Epithelial cell of esophagus (primary cell): Measurements from ENCODE around the gene ULBP2.

ENCODE experiments used
- DNase-seq: peaks from one replicate; pipeline ENCODE4 v3.0.0; 2010; ENCODE audit warnings: low read depth
- H3K4me3 ChIP-seq: 2 replicates; pipeline ENCODE4 v1.5.1; 2011; ENCODE audit warnings: mild to moderate bottlenecking, low read length, control low read depth
- TF ChIP-seq, protein P1 (sequence below): IDR thresholded peaks from 2 replicates; pipeline ENCODE4 v1.5.1; 2011; ENCODE audit warnings: low read depth, mild to moderate bottlenecking, low read length, control low read depth, inconsistent platforms; ENCODE audit not compliant: insufficient read depth; ENCODE audit errors: missing control alignments

ULBP2 gene

DNA sequence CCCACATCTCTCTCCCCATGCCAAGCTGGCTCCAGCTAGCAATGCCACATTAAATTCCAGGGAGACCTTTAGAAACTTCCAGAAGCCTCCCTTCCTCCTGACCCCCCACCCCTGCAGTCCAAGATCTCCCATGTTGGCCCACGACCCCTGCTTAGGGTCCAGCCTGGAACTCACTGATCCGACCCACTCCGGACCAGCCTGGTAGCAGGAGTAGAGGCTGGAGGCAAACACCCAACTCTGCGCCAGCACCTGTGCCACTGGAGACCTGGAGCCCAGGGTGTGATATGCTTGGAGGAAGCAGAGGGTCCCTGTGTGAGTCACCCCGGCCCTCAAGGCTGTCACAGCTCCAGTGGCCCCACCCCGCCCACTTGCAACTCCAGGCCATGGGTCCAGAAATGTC lies 18.7 kb downstream of the ULBP2 start:
- TF ChIP-seq, protein P1, sequence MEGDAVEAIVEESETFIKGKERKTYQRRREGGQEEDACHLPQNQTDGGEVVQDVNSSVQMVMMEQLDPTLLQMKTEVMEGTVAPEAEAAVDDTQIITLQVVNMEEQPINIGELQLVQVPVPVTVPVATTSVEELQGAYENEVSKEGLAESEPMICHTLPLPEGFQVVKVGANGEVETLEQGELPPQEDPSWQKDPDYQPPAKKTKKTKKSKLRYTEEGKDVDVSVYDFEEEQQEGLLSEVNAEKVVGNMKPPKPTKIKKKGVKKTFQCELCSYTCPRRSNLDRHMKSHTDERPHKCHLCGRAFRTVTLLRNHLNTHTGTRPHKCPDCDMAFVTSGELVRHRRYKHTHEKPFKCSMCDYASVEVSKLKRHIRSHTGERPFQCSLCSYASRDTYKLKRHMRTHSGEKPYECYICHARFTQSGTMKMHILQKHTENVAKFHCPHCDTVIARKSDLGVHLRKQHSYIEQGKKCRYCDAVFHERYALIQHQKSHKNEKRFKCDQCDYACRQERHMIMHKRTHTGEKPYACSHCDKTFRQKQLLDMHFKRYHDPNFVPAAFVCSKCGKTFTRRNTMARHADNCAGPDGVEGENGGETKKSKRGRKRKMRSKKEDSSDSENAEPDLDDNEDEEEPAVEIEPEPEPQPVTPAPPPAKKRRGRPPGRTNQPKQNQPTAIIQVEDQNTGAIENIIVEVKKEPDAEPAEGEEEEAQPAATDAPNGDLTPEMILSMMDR, result no peak
- H3K4me3 ChIP-seq, result no peak overlapping the region
- DNase-seq, result no peak

DNA sequence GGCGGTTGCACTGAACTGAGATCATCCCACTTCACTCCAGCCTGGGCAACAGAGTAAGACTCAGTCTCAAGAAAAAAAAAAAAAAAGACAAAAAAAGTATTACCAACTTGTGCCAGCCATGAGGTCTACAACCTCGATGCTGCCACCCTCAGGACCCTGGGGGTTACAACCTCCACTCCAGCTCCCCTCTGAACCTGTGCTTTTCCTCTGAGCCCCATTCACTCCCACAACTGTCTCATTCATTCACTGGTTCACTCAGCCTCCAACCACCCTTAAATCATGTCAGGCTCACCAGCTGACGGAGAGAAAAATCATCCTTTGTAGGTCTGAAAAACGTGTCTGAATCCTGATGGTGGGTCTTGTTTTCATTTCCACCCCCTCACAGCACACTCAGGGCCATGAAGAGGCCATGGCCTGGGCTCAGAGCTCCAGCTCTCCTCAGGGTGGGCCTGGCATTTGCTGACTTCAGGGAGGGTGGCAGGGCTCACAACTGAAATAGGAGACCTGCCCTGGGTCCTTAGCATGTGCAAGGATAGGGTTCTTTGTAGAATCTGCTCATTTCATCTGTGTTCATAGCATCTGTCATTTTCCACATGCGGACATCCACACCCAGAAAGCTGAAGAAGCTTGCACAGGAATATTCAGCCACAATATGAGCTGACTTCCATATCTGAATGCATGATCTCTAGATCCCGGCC lies 20.1 kb downstream of the ULBP2 start:
- TF ChIP-seq, protein P1, result no peak
- DNase-seq, result peak; percentile 30
- no peak overlapping the region for H3K4me3 ChIP-seq

DNA sequence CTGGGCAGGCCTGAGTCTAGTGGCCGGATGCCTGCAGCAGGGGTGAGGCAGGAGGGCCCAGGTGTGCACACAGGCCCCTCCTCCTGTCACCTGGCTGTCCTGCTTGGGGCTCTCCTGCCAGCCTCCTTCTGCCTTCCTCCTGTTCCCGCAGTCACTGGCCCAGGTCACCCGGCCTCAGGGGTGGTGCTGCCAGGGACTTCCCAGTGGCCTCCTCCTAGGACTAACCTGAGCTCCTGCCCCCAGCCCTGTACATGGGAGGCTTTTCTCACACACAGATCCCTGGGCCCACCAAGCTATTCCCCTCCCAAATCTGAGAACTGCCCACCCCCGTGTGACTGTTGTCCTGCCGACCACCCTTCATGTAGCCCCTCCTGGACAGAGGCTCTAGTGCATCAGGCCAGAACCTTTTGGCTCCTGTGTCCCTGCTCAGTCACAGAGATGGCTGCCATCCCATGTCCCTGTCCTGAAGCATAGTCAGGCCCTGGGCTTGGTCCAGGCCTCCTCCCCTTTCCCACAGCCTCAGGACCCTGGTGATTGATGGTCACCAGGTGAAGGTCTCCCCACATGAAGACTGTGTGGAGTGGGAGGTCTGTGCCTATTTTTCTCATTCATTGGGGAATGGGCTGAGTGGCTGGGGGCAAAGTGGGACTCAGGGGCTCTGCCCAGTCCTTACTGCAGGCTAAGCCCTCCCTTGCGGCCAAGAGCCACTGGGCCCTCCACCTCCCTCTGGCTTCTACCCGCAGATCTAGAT lies 20.8 kb downstream of the ULBP2 start:
- DNase-seq, result no peak
- TF ChIP-seq, protein P1, result no peak
- no peak overlapping the region for H3K4me3 ChIP-seq

DNA sequence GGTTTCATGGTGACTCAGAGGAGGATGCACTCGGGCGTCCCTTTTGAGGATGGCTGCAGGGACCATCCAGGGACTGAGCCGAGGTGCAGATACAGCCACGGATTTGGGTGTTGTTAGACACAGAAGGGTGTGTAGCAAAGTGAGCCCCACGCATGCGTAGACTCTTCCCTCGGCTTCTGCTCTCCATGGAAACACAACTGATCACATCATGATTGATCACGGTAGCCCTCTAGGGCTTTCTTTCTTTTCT lies 21.3 kb downstream of the ULBP2 start:
- DNase-seq, result peak; percentile 37
- peak overlapping the region; percentile 53 for H3K4me3 ChIP-seq
- TF ChIP-seq, protein P1, result no peak

DNA sequence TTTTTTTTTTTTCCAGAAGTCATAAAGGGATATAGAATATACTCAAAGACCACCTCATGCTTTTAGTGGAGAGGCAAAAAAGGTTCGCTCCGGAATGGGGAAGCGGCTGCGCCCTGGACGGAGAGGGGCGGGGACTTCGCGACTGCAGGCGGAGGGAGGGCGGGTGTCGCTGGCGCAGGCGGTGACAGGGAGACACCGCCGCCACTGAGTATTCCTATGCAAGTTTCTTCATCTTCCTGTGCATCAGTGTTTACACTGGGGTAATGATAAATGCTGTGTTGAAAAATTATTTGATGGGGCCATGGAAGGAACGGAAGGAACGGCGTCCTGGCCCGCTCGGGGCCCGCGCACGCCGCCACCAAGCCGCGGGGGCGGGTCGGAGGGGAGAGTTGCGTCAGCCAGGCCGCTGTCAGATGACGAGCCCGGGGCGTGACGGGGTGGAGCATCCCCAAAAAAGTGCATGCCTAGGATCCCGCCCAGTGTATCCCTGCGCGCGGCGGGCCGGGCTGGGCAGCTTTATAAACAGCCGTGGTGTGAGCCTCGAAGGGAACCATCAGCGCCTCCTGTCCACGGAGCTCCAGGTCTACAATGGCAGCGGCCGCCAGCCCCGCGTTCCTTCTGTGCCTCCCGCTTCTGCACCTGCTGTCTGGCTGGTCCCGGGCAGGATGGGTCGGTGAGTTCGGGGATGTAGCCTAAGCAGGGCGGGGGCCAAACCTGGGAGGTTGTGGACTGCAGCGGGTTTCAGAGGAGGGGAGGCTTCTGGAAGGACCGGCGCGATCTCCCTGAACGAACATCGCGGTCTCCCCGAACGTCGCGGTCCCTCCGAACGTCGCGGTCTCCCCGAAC lies 21.9 kb downstream of the ULBP2 start, which contains the start of gene ULBP1:
ULBP1 (plus strand) TSS at position 482 of the 846 bp plus-strand sequence; CDS start at position 589, 107 bp downstream.
- peak within 1 kb of the TSS; percentile 53 for H3K4me3 ChIP-seq
- peak; percentile 89 for DNase-seq
- TF ChIP-seq, protein P1, result peak; percentile 10

DNA sequence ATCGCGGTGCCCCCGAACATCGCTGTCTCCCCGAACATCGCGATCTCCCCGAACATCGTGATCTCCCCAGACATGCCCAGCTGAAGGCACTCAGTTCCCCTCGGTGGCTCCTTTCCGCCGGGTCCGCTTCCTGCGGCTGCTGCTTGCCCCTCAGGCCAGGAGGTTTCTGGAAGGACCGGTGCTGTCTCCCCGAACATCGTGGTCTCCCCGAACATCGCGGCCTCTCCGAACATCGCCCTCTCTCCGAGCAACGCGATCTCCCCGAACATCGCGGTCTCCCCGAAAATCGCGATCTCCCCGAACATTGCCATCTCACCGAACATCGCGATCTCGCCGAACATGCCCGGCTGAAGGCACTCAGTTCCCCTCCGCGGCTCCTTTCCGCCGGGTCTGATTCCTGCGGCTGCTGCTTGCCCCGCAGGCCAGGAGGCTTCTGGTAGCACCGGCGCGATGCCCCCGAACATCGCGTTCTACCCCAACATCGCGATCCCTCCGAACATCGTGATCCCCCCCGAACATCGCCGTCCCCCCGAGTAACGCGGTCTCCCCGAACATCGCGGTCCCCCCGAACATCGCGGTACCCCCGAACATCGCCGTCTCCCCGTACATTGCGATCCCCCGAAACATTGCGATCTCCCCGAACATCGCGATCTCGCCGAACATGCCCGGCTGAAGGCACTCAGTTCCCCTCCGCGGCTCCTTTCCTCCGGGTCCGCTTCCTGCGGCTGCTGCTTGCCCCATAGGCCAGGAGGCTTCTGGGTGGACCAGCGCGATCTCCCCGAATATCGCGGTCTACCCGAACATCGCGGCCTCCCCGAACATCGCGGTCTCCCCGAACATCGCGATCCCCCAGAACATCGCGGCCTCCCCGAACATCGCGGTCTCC lies 22.7 kb downstream of the ULBP2 start:
- DNase-seq, result peak; percentile 25

More for the DNA sequence above, 22.7 kb downstream of the ULBP2 start:
- TF ChIP-seq, protein P1, result no peak
- peak overlapping the region; percentile 53 for H3K4me3 ChIP-seq
